CD4-positive, alpha-beta T cell treated with Interleukin-10 for 1 hour (primary cell): ENCODE measurements around the gene KNTC1.
"Not testable (repeated sequence)": the region's sequence is repeated elsewhere in the genome, so short reads cannot be mapped to it uniquely, and the experiment has no call there.

Source experiments
- DNase-seq: peaks from one replicate; pipeline ENCODE4 v3.0.0-alpha.2; 2020

KNTC1 gene

GRCh38 chr12:122526683-122527477, at the start of gene KNTC1, which contains the start of gene RSRC2:
KNTC1 (plus strand) TSS chr12:122527249; CDS start chr12:122530064, 2,815 bp downstream.
RSRC2 (minus strand) TSS chr12:122526936; CDS start chr12:122526853, 83 bp downstream.
- DNase-seq = peak; percentile 100

GRCh38 chr12:122480753-122481152, 46.3 kb upstream of the KNTC1 start:
- DNase-seq = no peak

- no peak for DNase-seq
Measured at GRCh38 chr12:122481861-122482260, 45.2 kb upstream of the KNTC1 start.

- no peak for DNase-seq
Measured at GRCh38 chr12:122483969-122484368, 43.1 kb upstream of the KNTC1 start.

GRCh38 chr12:122484385-122484784, 42.7 kb upstream of the KNTC1 start:
- not testable (repeated sequence) for DNase-seq

GRCh38 chr12:122486360-122486759, 40.7 kb upstream of the KNTC1 start:
- not testable (repeated sequence) for DNase-seq

- DNase-seq = no peak
Measured at GRCh38 chr12:122486805-122487426, 40.1 kb upstream of the KNTC1 start.

GRCh38 chr12:122487807-122488206, 39.2 kb upstream of the KNTC1 start:
- DNase-seq = not testable (repeated sequence)

GRCh38 chr12:122489038-122489437, 38.0 kb upstream of the KNTC1 start:
- no peak for DNase-seq

- no peak for DNase-seq
Measured at GRCh38 chr12:122491991-122492390, 35.1 kb upstream of the KNTC1 start.

- not testable (repeated sequence) for DNase-seq
Measured at GRCh38 chr12:122493222-122493621, 33.8 kb upstream of the KNTC1 start.

- DNase-seq = no peak
Measured at GRCh38 chr12:122495258-122495657, 31.8 kb upstream of the KNTC1 start.

GRCh38 chr12:122499991-122500684, 26.9 kb upstream of the KNTC1 start:
- DNase-seq = peak; percentile 56

GRCh38 chr12:122500685-122501488, 26.2 kb upstream of the KNTC1 start, which contains the start of gene ZCCHC8:
ZCCHC8 (minus strand) TSS chr12:122500932; CDS start chr12:122500840, 92 bp downstream.
- DNase-seq = peak; percentile 97

GRCh38 chr12:122501489-122501989, 25.5 kb upstream of the KNTC1 start:
- DNase-seq = no peak

GRCh38 chr12:122503147-122503751, 23.8 kb upstream of the KNTC1 start:
- DNase-seq = no peak

GRCh38 chr12:122503783-122504590, 23.1 kb upstream of the KNTC1 start:
- DNase-seq = no peak

- DNase-seq = no peak
Measured at GRCh38 chr12:122505419-122506051, 21.5 kb upstream of the KNTC1 start.

GRCh38 chr12:122506393-122506938, 20.6 kb upstream of the KNTC1 start:
- no peak for DNase-seq

- no peak for DNase-seq
Measured at GRCh38 chr12:122508163-122508562, 18.9 kb upstream of the KNTC1 start.
